CD4-positive, alpha-beta T cell treated with Interleukin-15 for 4 hours (primary cell): ENCODE measurements around the gene SKI.

Experiments
- DNase-seq: peaks from one replicate; pipeline ENCODE4 v3.0.0-alpha.2; 2020; ENCODE audit warnings: low spot score

SKI gene

GRCh38 chr1:2310332-2311183 is 82.4 kb downstream of the SKI start:
- no peak for DNase-seq

DNA sequence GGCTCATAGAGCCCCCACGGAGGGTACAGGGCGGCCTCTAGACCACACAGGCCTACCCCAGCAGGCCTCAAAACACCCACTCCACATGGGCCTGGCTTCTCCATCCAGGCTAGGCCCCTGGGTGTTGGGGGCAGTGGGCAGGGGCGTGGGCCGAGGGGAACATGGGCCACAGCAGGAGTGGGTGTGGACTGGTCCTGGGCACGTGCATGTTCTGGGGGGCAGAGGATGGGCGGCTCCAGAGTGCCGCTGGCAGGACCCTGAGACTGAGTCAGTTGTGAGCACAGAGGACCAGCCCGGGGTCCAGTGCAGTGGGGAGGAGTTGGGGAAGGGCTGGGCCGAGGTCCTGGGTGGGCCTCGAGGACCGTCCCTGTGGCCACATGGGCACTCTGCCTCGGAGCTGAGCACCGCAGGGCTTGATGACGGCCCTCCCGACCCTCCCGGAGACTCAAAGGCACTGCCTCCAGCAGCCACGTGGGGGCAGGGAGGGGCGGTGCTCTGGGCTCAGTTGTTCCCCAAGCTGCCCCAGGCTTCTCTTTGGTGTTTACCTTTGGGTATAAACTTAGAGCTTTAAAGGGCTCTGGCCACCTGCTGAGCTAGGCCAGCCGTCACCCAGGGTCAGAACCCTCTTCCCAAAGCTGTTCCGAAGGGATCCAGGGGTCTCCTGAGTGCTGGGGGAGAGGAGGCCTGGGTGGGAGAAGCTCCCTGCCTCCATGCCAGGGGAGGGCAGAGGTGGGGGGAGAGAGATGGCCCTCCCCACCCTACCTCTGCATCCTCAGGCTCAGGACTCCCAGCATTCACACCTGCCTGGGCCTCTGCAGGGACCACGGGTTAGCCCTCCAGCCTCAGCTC is 83.3 kb downstream of the SKI start:
- peak; percentile 55 for DNase-seq

- no peak for DNase-seq
Measured at GRCh38 chr1:2312160-2312514, 84.0 kb downstream of the SKI start.

- DNase-seq = no peak
Measured at GRCh38 chr1:2312515-2313301, 84.6 kb downstream of the SKI start.

DNA sequence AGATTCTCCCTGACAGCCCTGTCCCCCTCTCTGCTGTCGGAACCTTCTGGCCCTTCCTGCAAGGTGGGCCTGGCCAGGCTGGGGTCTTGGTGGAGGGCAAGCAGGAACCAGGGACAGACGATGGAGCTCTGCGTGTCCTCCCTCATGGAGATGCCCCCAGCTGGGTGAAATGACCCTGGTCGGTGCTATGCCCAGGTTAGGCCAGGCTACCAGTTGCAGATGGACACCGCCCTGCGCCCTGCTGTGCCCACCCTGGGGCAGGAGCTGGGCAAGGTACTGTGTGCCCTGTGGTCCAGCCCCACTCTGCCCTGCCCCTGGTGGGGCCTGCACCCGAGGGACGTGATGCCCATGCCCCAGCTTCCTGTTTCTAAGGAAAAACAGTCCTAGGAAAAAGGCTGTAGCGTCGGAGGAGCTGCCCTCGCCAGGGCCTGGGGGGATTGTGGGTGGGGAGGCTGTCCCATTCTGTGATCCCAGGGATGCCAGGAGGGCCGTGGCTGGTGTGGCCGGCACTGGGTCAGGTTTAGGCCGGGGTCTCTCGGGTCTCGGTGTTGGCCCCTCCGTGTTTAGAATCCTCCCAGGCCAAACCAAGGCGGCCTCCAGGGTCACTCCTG is 85.6 kb downstream of the SKI start:
- no peak for DNase-seq

DNA sequence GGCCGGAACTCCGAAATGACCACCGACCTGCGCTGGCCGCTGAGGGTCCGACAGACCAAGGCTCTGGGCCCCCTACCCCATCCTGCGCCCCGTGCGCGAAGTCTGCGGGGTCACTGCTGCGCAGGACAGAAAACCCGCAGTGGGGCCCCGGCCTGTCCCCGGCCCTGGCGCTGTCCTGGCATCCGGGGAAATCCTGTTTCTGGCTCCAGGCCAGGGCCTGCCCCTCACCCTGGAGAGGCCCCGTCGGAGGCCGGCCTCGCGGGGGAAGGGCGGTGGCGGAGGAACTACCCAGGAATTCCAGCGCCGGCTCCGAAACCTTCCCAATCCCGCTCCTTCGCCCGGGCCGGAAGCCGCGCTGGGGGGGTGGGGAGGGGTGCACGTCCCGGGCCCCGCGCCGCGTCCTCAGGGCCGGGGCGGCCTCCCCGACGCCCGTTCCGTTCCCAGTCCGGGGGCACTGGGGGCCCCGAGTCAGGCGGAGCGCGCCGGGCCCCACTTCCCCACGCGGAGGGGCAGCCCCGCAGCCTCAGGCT is 86.2 kb downstream of the SKI start:
- DNase-seq = no peak

GRCh38 chr1:2314803-2315673 is 86.9 kb downstream of the SKI start:
- DNase-seq = peak; percentile 58

- DNase-seq = no peak
Measured at GRCh38 chr1:2315674-2316450, 87.7 kb downstream of the SKI start.

- no peak for DNase-seq
Measured at GRCh38 chr1:2316451-2316961, 88.4 kb downstream of the SKI start.

GRCh38 chr1:2317230-2318065 is 89.3 kb downstream of the SKI start:
- no peak for DNase-seq

DNA sequence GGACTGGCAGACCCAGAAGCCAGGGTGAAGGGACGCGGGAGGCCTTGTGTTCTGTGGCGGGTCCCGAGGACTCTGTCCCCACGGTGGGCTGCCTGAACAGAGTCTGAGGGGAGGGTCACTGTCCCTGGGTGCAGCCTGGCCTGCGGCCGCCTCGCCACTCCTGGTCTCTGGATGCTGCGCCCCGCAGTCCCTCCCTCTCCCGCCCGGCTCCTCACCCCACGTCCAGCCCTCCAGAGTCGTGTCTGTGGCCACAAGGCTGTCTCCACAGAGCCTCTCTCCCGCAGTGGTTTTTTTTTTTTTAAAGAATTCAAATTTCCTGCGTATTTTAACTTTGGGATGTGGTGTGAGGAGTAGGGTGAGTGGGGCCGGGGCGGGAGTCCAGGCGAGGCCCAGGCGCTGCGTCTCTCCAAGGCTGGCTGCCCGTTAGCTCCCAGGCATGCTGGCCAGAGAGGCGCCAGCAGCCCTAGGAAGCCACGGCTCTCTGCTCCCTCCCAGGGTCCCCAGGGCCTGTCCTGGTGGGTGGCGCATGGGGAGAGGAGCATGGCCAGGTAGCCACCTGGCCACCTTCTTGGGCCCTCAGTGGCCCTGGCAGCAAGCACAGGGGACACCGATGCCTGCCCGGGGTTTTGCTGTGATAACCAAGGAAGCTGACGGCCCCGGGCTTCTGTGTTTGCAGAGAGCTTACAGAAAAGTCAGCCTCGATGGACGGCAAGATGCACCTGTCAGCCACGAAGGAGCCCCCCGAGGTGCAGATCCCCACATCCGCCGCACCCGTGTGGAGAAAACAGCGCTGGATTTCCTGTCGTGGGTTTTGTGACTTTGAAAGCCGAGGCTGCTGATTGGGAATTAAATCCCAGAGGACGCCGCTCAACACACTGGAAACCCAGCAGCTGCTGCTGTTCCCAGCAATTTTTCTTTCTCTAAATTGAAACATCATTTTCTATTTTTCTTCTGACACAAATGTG is 90.5 kb downstream of the SKI start:
- no peak for DNase-seq

GRCh38 chr1:2319291-2319690 is 91.2 kb downstream of the SKI start:
- DNase-seq = no peak

GRCh38 chr1:2320006-2320405 is 91.9 kb downstream of the SKI start:
- no peak for DNase-seq

- DNase-seq = no peak
Measured at GRCh38 chr1:2320760-2321667, 92.9 kb downstream of the SKI start.

DNA sequence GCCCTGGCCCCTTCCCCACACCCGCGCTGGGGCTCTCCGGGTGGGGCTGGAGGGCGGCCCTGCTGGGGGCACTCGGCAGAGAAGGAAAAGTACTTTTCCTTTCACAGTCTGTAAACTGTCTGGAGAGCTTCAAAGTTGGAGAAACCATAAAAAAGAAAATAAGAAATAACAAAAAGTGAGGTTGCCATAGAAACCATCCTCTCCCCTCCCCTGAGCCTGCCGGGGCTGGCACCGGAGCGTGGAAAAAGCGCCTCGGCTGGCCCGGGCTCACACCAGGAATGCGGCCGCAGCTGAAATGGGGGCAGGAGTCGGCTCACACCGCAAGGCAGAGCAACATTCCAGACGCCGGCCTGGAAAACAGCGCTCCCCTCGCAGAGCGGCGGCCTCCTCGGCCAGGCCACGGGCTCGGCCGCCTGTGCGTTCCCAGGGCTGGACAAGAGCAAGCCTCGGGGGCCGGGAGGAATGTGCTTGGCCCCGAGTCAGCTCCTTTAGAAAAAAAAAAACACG is 94.0 kb downstream of the SKI start:
- DNase-seq = no peak

GRCh38 chr1:2322581-2323211 is 94.6 kb downstream of the SKI start:
- DNase-seq = no peak
